Left ventricle myocardium superior (tissue), 1 donor: ENCODE measurements around the gene ASTN2. TPM values are rescaled to one million over a fixed set of nuclear protein-coding genes. Genes with fewer than 3 reads are reported as not detected.

Experiments used
- ATAC-seq: fragments of 200-7000 bp; cut with Tn5 transposase; one replicate; pipeline ENCODE4 v1.9.1; 2020; ENCODE audit warnings: mild to moderate bottlenecking, moderate library complexity
- DNase-seq: peaks from one replicate; pipeline ENCODE4 v3.0.0-alpha.2; 2020
- intact Hi-C: fragments of 100-400 bp; cut with micrococcal nuclease; formaldehyde crosslinking; loops from one replicate; pipeline ENCODE4 v1.11.0; 2022
- total RNA-seq: library from RNA; stranded (reverse); fragmentation: NEBNext Ultra II Directional; extraction: Animal tissue kit (Norgen Biotek cat#: 25700); gene quantifications from one replicate; pipeline ENCODE4 v1.2.1, GENCODE V29; 2021
- donor health status: DM: no; HTN: yes; CAD: no; lungs with severe emphysema.

ASTN2 gene
- total RNA-seq, 1 donor from 2014 or later, result 11.3 TPM

DNA sequence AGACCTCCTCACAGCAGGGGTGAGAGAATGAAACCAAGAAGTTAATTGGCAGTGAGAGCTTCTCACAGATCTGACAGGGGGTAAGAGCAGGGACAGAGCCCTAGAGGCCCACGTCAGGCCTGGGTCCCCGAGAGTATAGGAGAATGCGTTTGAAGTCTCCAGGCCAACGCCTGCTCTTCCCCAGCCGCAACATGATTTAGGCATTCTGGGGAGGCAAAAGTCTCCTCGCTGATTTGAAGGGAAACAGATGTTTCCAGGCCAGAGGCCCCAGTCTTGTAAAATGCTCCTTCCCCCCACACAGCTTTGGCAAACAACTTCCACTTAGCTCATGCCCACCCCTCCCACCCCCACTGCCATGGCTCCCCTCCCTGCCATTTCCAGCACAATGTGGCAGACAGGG, 966.9 kb downstream of the ASTN2 start:
- peak; percentile 40 for ATAC-seq
- intact Hi-C loops, result no loop called here
- DNase-seq, result no peak

DNA sequence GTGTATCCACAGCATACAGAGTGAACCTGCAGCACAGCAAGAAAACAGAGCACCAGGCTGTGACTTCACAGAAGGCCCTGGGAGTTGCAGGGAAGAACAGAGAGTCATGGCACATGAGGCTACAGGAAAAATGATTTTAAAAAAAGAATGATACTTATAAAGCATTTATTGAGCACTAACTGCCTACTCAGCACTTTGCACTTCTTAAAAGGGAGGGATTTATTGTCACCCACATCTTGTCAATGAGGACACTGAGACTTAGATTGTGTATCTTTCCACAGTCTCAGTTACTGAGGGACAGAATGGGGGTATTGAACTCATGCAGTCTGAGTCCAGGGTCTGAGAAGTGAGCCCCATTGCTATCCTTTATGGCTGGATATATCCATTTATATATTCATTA, 972.3 kb downstream of the ASTN2 start:
- no peak for ATAC-seq
- intact Hi-C loops, result no loop called here
- DNase-seq, result no peak

DNA sequence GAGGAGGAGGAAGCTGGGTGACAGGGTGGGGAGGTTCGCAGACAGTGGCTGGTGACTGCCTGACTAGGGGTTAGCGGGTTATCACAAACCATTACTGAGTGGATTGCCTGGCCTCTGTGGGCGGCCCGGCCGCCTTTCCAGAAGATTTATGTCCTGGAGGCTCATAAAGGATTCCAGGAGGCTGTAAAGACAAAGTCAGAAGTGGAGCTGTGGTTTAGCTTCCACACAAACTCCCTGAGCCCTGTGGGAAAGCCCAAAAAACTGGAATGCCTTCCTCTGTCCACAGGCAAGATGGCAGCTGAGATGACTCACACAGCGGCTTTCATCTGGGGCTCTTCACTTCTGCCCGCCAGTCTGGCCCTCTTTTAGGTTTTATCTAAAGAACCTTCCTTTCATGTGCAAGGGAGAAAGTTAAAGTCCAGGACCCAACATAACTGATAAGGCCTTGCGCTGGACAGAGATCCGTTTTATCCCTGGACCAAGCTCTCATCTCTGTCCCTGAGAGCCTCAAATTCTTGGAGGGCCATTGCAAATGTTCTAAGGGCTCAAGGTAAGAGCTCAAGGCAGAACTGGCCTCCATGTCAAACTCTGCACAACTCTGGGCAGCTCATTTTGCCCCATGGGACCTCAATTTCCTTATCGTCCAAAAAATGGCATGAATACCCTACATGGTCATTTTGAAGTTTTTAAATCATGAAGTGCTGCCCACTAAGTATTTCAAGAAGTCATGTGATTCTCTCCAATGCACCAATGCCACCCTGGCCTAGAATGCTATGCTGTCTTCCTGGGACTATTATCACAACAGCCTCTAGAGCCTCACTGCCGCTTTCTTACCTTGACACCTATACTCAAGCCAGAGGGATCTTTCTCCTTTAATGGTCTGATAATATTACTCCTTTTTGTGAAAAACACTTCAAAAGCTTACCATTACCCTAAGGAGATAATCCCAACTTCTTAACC, 977.2 kb downstream of the ASTN2 start:
- DNase-seq (no peak), ATAC-seq (no peak)
- intact Hi-C loops, result no loop called here

DNA sequence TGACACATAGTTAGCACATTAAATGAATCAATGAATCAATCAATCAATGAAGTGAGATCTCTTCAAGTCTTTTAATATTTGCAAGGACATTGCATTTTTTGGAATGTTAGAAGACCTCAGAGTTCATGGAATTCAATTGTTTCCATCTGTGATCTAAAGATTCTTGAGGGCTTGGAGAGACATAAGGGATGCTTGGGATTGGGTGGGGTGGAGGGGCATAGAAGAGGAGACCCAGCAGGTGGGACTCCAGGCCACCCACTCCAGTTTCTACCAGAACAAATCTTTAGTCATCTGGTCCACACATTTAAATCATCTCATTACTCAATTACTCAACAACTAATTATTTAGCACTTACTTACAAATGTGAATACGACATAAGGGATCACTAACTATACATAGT, 978.7 kb downstream of the ASTN2 start:
- ATAC-seq (no peak), DNase-seq (no peak)
- intact Hi-C loops, result no loop called here

DNA sequence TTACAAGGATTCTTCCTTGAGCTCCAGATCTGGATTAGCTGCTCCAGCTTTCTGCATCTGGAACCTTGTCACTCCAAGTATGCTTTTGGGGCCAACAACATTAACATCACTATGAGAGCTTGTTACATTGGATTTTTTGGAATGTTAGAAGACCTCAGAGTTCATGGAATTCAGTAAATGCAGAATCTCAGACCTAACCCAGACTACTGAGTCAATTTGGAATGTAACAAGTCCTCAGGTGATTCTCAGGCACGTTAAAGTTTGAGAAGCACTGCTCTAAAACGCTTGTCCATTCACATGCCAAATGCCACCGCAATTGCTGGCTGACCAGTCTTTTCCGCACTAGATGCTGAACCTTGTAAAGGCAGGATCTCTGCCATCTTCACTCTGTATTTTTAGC, 979.2 kb downstream of the ASTN2 start:
- DNase-seq (no peak), ATAC-seq (no peak)
- intact Hi-C loops, result no loop called here

DNA sequence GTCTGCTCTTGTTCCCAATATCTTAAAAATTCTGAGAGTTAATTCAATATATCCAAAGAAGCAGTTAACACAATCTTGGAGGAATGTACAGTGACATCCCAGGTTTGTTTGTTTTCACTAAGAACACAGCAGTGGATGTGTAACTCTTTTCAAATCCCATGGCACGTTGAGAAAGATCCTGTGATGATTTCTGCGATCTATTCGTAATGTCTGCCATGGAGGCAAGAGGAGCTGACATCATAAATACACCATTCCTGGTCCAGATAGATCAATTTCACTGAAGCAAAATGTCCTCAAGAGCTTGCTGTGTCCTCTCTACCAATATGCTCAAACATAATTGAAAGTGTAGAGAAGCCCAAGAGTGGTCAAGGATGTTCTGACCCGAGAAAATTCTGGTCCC, 980.5 kb downstream of the ASTN2 start:
- intact Hi-C loops, result no loop called here
- no peak for ATAC-seq
- DNase-seq, result no peak

DNA sequence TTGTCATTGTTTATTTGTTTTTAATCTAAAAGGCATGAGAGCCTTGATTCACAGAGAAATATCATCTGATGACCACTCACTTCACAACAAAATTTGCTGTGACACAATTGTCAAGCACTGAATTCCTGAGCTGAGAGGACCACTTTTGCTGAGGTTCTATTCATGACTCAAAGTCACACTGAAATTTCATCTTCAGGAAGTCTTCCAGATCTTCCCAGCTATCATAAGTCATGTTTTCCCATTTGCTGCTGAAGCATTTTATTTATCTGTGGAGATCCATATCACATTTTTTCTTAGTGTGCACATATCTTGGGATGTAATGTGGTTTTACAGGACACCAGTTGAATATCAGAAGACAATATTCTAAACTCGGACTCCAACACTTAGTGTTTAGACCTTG, 982.8 kb downstream of the ASTN2 start:
- intact Hi-C loops, result no loop called here
- no peak for ATAC-seq

GRCh38 chr9:116430849-116431248, 984.0 kb downstream of the ASTN2 start:
- DNase-seq, result no peak
- intact Hi-C loops, result no loop called here
- no peak for ATAC-seq

More for the DNA sequence above, 982.8 kb downstream of the ASTN2 start:
- DNase-seq, result no peak

DNA sequence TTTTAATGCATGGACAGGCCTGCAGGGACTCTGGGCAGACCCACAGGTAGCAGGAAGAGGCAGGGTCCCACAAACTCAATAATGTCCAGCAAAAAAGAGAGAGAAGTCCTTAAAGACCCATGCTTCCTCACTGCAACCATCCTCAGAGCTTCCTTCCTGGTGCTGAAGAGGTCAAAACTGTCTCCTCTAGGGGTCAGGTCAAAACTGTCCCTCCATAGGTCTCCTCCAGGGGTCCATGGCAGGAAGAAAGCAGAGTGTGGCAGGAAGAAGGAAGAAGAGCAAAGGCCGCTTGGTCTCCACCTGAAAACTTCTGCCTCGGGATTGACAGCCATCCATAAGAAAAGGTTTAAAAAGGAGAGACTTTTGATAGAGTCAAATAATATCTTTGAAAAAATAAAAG, 989.6 kb downstream of the ASTN2 start:
- intact Hi-C loops, result no loop called here
- no peak for DNase-seq
- no peak for ATAC-seq

DNA sequence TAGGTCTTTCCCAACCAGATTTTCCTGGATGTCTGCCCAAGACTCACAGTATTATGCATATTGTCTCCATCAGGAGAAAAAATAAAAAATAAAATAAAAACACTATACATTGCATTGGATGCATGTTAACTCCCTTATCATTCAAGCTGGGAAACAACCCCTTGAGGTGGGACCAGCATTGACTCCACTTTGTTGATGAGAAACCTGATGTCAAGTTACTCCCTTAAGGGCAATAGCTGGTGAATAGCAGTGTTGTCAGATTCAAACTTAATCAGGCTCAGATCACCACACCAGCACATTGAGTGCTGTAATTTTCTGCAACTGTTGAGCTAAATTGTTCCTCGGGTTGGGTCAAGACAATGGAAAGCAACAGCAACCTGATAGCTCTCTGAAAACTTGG, 991.7 kb downstream of the ASTN2 start:
- intact Hi-C loops, result no loop called here

DNA sequence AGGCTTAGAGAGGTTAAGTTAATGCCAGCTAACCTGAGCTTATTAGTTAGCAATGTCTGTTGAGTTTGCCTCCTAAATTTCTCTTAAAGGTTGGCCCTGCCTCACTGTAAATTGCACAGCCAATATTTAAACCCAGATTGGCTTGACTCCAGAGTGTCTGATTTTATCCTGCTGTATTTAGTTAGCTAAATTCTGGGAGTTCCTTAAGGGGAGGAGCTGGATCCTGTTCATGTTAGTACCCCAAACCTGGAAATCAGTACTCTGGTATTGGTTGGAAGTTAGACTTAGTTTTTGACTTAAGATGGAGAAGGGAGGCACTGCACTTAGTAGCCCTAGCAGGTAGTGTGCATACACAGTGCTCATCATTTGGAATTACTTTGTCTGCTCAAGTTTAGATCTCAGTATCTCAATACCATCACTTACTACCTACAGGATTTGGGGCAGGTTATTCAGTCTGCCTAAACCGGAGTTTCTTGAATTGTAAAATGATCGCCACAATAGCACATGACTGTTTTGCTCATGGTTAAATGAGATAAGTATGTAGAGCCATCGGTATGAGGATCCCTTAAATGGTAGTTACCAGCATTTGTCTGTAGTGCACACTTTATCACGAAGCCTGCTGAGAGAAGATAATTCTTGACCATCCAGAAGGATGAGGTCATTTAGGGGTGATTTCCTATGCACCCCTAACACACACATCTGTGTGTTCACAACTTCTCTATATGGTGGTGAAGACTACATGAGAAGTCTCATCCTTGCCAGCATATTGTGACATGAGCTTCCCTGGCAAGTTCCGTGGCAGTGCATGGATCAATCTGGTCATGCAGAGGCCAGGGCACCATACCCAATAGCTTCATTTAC, 992.5 kb downstream of the ASTN2 start:
- ATAC-seq, result no peak
- intact Hi-C loops, result no loop called here
- DNase-seq, result no peak

More for the DNA sequence above, 991.7 kb downstream of the ASTN2 start:
- DNase-seq (no peak), ATAC-seq (no peak)

- no peak for ATAC-seq
- intact Hi-C loops, result no loop called here
- no peak for DNase-seq
These were observed 993.8 kb downstream of the ASTN2 start for GRCh38 chr9:116420993-116421538.

DNA sequence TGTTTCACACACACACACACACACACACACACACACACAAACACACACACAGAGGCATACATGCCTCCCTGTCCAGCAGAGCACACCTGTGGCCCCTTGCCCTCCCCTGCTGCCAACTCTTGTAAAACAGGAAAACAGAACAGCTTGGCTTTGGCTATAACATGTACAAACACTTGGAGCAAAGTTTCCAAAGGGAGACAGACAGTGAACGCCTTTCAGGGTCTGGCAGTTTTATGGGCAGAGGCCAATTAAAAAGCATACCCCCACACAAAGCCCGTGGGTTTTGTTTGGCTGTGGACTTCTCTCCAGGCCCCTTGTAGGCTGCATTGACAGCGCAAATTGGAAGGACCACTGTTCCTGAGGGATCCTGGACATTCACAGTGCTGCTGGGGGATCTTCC, 995.7 kb downstream of the ASTN2 start:
- intact Hi-C loops, result no loop called here
- DNase-seq, result no peak
- ATAC-seq, result no peak

DNA sequence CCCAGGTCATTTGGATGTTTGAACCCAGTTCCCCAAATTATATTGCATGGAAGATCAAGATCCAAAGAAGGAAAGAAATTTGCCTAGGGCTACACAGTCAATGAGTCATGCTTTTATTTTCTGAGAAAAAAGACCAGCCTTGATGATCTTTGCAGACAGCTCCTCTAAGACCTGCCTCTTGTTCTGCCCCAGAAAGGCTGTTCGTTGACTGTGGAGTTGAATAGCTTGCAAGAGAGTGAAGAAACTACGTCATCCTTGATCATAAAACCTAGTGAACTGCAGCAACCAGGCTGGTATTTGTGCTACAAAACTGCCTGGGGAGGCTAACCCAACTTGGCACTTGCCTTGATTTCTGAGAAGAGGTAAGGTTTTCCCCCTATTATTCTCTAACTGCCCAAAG, 997.4 kb downstream of the ASTN2 start:
- intact Hi-C loops, result no loop called here
- ATAC-seq (no peak), DNase-seq (no peak)

GRCh38 chr9:116416421-116416820, 998.4 kb downstream of the ASTN2 start:
- intact Hi-C loops, result no loop called here
- ATAC-seq (no peak), DNase-seq (no peak)

GRCh38 chr9:116414374-116414773, 1000.5 kb downstream of the ASTN2 start:
- ATAC-seq (no peak), DNase-seq (no peak)
- intact Hi-C loops, result no loop called here

DNA sequence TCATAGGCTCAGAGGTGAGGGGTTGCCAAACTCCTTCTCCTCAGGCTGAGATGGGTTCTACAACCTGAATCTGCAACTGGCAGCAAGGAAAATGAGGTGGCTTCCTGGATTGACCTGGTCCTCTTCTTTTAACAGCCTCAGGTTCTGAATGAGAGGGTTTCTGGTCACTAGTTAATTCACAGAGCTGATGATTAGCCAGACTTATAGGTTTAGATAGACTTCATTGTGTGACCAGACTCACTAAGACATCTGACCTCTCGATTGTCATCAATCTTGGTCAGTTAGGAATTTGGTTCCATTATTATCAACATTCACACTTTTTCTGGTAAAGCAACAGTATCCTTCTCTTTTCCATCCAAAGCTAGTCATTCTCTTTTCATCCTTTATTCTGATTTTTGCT, 1003.4 kb downstream of the ASTN2 start:
- intact Hi-C loops, result no loop called here

GRCh38 chr9:116409638-116410037, 1005.2 kb downstream of the ASTN2 start:
- intact Hi-C loops, result no loop called here
- DNase-seq, result no peak
- ATAC-seq, result no peak

More for the DNA sequence above, 1003.4 kb downstream of the ASTN2 start:
- ATAC-seq, result no peak
- no peak for DNase-seq

GRCh38 chr9:116409129-116409528, 1005.7 kb downstream of the ASTN2 start:
- no peak for DNase-seq
- no peak for ATAC-seq
- intact Hi-C loops, result no loop called here

GRCh38 chr9:116406469-116406868, 1008.4 kb downstream of the ASTN2 start:
- ATAC-seq (no peak), DNase-seq (no peak)
- intact Hi-C loops, result no loop called here
